Stimulated activated CD4-positive, alpha-beta T cell treated with anti-CD3 and anti-CD28 coated beads, Interleukin-4, amount 100 ng/mL, for 1 hour (primary cell): ENCODE measurements around the gene CD4.
"Not testable (repeated sequence)": the region's sequence is repeated elsewhere in the genome, so short reads cannot be mapped to it uniquely, and the experiment has no call there.

Source experiments
- DNase-seq: peaks from one replicate; pipeline ENCODE4 v3.0.0-alpha.2; 2020

The CD4 gene

DNA sequence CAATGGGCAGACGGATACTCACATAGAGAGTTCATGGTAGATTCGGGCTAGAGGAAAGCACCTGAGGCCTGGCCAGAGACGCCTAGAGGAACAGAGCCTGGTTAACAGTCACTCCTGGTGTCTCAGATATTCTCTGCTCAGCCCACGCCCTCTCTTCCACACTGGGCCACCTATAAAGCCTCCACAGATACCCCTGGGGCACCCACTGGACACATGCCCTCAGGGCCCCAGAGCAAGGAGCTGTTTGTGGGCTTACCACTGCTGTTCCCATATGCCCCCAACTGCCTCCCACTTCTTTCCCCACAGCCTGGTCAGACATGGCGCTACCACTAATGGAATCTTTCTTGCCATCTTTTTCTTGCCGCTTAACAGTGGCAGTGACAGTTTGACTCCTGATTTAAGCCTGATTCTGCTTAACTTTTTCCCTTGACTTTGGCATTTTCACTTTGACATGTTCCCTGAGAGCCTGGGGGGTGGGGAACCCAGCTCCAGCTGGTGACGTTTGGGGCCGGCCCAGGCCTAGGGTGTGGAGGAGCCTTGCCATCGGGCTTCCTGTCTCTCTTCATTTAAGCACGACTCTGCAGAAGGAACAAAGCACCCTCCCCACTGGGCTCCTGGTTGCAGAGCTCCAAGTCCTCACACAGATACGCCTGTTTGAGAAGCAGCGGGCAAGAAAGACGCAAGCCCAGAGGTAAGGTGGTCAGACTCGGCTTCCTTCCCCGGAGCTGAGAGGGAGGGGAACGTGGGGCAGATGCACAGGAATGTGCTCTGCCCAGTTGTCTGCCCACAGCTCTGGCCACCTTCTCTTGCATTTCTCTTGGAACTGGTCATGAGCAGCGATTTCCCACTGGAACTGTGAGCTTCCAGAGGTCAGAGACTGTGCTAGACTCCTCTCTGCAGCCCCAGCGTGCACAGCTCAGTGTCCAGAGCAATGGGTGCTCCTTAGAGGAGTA lies at the start of gene CD4:
CD4 (plus strand) TSS at position 557 of the 953 bp plus-strand sequence. CDS start 10,611 bp downstream, outside the sequence.
- DNase-seq, result peak; percentile 74

DNA sequence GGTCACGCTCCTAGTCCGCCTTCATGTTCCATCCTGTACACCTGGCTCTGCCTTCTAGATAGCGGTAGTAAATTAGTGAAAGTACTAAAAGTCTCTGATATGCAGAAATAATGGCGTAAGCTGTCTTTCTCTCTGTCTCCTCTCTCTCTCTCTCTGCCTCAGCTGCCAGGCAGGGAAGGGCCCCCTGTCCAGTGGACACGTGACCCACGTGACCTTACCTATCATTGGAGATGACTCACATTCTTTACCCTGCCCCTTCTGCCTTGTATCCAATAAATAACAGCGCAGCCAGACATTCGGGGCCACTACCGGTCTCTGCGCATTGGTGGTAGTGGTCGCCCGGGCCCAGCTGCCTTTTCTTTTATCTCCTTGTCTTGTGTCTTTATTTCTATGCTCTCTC lies 47.2 kb upstream of the CD4 start:
- DNase-seq, result not testable (repeated sequence)

DNA sequence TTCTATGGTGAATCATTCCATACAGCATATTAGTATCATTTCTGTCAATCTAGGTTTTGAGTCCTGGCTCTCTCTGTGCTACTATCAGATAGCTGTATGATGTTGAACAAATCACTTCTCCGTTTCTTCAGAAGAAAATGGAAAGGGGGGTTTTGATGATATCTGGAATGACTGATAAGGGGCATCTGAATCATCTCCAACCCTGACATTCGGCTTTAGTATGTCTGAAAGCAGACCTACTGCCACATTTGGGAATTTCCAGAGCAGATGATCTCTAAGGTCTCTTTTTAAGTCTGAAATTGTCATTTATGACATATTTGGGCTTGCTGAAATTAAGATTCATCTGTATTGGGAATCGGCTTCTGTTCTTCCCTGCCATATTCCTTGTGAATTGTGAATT lies 46.5 kb upstream of the CD4 start:
- DNase-seq, result no peak

DNA sequence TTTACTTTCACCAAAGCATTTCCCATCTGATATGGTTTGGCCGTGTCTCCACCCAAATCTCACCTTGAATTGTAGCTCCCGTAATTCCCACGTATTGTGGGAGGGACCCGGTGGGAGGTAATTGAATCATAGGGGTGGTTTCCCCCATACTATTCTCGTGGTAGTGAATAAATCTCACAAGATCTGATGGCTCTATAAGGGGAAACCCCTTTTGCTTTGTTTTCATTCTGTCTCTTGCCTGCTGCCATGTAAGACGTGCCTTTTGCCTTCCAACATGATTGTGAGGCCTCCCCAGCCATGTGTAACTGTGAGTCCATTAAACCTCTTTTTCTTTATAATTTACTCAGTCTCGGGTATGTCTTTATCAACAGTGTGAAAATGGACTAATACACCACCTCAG lies 46.0 kb upstream of the CD4 start:
- not testable (repeated sequence) for DNase-seq

DNA sequence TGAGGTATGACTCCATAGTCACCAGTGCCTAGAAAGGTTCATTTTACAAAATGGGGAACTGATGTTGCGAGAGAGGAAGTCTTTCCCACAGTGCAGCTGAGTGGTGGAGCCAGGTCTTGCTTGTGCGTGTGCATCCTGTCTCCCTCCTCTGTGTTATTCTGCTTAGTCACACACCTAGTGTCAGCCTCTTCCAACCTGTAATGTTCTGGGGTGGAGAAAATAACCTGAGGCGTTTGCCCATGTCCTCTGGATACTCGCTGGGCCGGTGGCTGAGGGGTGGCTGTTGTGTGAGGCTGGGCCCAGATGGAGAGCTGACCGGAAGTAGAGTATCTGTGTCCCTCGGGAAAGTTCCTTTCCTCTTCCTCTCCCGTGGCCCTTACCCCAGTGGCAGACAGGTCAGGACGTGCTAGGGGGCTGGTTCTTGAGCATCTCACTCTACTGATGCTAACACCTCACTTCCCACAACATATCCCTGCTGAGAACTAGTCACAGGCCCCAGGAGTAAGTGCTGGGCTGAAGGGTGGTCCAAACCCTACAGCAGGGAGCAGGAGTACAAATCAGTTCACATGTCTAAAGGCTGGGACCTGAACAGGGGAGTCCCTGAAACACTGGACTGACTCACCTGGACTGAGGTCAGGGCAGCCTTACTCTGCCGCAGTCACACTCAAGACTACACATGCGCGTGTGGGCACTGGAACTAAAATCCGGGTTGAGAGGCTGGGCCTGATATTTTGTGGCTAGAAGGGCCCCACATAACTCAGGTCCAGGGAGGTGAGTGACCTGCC lies 43.4 kb upstream of the CD4 start:
- DNase-seq, result no peak

DNA sequence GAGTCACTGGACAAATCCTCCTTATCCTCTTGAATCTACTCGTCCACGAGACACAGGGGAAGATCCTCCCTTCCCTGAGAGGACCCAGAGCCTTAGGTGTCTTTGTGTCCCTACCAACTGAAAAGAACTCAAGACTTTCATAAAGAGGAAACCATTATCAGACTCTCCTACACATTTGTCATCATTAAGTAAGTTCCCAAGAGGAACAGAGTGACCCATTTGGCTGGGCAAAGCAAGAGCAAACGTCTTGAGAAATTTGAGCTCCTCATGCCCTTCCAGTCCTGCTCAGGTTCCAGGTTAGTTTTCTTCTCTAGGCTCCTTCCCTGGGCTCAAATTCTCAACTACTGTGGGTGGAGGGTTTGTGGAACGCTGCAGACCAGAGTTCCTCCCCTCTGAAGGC lies 42.1 kb upstream of the CD4 start:
- no peak for DNase-seq

DNA sequence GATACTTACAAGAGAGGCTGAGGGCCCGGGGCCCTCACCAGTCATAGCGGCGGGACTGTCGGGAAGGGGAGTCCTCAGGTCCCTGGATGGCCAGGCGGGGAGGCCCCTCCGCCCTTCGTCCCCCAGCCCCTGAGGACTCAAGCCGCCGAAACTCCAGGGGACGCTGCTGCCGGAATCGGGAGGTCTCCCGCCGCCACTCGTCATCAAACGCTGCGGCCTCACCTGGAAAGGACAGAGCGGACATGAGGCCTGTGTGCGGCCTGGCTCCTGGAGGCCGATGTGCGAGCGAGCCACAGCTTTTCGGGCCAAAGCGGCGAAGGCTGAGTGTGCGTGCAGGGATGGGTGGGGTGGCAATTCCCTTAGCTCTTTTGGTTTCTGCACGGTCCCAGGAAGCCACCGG lies 40.6 kb upstream of the CD4 start:
- DNase-seq, result no peak

DNA sequence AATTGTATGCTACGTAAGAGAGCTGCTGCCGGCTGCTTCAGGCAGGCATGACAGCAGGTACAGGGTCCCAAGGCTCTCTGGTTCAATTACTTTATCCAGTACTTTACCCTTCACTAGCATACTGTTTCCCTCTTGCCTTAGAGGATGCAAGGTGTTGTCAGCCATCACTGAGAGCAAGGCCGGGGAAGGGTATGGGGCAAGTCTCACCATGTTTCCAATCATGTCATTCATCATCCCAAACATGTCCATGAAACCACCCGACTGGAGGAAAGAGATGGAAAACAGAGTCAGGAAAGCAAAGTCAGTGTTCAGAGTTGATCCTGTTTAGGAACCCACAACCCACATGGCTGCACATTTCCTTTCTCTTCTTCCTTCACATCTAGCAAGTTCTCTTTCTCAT lies 38.8 kb upstream of the CD4 start:
- no peak for DNase-seq

DNA sequence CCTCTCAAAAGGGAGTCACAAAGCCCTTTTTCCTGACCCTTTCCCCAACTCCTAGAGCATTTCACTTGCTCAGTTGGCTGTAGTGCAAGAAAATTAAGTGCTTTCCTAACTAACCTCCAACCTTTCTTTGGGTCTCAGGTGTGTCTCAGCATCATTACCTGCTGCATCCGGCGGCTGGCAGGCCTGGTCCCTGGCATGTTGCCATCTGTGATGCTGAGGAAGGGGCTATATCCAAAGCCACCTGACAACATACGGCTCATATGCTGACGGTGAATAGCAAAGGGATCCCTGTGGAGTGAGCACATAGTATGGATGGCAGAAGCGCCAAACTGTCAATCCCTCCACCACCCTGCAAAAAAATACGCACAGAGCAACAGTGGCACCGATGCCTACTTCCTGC lies 37.6 kb upstream of the CD4 start:
- DNase-seq, result no peak

DNA sequence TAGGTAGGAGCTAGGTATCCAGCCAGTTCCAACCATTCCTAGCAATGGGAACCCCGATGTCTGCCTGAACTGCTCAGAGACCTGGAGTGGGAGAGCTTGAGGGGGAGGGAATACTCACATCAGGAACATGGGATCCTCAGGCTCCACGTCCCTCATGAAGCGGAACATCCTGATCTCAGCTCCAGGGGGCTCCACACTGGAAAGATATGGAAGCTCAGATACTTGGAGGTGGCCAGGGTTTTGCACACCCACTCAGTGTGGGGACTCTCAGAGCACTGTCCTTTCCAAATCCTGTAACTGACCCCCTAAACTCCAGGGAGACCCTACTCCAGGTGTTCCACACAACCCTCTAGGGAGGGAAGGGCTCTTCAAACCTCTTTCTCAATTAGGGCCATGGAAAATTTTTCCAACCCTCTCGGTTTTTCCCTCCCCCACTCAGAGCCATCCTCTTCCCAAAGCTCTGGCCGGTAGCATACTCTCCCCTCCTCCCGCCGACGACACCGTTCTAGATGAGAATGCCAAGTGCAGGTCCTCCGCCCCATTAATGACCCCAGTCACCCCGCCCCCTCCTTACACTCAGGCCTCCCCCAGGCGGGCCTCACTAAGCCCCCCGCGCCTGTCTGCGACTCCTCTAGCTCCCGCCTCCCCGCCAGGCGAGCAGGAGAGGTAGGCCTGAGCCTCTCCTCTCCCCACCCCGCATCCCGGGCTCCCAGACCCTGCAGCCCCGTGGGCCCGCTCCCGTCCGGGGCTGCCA lies 37.0 kb upstream of the CD4 start:
- peak; percentile 41 for DNase-seq

DNA sequence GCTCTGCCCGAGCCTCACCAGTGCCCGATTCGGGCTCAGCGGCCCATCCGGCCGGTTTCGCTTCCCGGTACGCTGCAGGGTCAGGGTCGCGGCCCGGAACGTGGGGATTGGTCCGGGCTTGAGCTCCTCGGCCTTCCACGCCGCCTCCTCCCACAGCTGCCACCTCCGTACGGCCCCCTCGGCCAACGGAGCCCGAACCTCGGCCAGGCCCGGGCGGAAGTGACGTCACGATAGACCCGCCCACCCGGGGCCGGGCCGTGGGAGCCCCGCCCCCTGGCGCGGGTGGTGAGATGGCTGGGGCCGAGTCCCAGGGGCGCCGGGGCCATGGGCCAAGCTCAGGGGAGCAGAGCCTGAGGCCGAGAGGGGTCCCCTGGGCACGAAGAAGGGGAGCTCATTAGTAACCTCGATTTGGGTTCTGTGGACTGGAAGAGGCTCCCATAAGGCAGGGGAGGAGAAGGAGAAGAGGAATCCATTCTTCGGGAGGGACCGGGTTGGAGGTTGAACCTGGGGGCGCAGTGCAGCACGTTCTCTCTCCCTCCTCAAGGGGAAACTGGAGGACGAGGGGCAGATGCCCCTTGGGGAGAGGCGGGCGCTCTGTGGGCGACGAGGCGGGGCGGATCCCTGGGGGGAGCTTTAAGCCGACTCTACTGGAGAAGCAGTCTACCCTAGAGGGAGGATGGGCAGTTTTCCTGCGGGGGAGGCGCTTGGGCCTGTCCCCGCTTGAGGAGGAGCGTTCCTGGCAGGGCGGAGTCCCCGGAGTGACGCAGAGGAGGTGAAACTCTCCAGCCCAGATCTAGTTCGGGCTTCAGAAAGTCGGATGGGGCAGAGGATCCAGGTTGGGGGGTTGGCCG lies 36.2 kb upstream of the CD4 start, which contains the start of gene MLF2:
MLF2 (minus strand) TSS at position 221 of the 851 bp plus-strand sequence. CDS start 807 bp downstream, outside the sequence.
- DNase-seq, result peak; percentile 97

DNA sequence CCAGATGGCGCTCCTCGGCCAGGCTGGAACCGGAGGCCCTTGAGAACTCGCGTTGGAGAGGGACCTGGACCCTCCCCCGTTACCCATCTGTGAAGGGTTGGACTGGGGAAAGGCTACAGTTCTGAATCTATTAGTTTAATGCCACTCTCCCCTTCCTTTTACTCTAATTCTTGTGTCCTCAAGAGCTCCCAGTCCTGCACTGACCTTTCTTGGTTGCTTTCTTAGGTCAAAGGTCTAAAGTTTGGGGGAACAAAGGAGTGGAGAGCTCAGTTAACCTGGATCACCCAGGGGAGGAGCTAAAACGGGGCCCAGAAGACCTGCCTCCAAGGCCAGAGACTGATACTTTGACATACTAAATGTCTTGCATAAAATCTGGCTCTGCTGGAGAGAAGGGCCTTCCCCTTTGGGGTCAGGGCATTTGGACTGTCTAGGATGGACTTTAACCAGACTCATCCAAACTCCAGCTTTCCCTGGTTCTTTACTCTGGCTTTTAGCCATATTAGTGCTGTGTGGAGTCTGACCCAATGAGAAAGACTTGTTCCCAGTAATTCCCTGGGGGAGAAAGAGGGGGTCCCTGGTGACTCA lies 35.5 kb upstream of the CD4 start:
- no peak for DNase-seq

DNA sequence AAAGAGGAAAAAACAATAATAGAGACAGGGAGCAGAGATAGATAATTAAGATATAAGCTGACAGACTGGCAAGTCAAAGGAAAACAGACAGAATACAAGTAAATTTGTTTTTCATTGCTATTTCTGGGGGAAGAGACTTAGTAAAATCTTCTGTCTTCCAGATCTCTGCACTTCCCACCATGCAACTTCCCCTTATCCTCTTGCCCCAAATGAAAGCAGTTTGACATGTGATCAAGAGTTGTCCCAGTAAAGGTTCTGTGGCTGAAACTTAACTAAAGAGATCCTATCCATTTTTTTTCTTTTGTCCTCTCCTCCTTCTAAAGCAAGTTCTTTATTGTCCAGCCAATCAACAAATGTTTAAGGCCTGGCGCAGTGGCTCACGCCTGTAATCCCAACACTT lies 34.9 kb upstream of the CD4 start:
- DNase-seq, result no peak

DNA sequence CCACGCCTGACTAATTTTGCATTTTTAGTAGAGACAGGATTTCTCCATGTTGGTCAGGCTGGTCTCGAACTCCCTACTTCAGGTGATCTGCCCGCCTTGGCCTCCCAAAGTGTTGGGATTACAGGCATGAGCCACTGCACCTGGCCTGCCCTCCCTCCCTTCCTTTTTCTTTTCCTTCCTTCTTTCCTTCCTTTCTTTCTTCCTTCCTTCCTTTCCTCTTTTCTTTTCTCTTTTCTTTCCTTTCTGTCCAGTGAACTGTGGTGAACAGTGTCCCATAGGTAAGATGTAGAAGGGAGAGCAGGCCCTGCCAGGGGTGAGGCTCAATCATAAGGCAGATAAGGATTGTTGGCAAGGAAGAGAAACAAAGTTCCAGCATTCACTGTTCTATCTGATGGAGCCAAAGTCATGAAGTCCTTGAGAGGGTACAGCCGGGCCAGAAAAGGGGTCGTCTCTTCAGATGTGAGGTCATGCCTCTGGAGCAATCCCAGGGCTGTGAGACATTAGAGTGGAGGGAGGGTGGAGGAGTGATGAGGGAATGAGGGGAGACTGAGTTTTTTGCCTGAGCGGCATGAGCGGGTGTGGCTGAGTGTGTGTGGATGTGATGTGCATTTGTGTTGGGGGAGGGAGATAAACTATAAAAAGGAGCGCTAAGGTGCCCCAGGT lies 32.2 kb upstream of the CD4 start:
- no peak for DNase-seq

DNA sequence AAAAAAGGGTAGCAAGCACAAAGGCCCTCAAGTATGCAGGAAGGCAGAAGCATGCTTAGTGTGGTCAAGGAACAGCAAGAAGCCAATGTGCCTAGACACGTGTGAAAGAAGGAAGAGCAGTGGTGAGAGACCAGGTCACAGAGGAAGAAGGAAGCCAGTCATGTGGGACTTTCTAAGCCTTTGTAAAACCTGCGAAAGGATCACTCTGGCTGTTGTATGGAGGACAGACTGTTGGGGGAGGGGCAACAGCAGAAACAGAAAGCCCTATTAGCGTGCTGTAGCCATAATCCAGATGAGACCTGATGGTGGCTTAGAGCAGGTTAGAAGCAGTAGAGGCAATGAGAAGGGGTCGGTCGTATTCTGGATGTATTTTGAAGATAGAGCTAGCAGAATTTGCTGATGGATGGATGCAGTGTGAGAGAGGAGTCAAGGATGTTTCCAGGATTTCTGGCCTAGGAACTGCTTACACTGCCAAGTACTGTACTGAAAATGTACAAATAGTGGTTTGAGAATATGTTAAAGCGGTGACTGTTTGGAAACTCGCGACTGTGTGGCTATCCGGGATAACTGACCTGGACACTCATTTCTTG lies 30.7 kb upstream of the CD4 start:
- DNase-seq, result no peak

DNA sequence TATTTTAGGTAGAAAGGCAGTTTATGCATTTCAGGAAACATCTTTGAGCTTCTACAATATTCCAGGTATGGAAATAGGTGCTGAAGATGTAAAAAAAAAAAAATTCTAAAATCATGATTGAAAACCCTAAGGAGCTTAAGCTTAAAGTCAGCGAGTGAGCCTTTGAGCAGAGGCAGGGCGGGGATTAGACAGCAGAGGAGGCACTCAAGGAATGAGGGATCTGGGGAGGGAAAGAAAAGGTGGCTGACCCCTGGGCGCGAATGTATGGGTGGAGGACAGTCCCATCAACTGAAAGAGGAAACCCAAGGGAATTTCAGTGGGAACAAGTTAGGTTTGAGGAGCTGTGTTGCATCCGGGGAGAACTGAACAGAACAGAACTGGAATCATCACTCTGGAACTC lies 29.6 kb upstream of the CD4 start:
- no peak for DNase-seq

DNA sequence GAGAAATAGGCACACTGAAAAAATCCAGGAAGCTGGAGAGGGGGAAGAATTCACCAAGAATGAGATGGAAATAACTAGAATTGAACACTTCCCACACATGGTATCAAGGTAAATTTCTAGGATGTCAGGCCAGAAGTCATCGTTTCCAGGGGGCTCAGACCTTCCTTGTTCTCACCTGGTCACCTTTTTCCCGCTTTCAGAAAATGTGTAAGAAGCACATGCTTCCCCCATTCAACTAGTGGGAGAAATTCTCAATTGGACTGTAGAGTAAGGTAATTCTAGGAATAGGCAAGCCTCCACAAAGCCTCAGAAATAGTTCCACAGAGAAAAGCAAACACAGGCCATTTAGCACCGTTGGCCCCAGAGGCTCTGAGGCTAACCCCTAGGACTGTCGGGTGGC lies 25.9 kb upstream of the CD4 start:
- DNase-seq, result no peak

DNA sequence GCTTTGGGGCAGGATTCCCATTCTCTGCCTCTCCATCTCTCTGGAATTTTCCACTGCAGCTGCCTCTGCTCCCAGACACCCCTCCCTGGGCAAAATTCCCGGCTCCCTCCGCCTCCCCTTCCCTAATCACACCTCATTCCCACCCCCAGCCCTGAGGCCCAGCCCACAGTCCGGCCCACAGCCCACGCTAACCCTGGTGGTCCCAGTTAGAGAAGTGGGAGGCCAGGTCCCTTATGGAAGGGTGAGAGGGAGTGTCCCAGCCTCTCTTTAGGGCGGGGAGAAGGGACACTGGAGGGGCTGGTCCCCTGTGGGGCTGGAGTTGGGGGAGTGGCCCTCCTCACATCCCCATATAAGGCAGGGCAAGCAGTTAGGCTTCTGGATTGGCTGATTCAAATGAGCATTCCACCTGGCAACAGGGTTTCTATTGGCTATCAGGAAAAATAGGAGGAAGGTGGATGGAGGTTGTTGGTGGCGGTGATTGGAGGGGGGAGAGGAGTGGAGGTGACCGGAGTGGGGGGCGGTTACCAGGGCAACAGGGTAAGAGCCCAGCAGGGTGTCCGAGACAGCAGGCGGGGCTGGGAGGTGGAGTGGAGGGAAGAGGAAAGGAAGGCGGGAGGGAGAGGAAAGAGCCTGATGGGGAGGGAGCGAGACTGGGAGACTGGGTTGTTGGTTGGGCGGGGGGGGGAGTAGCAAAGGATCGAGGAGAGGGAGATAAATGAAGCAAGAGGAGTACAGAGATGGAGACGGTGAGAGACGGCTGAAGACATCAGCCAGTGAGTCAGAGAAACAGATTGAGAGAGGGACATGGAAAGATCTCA lies 25.1 kb upstream of the CD4 start:
- DNase-seq, result peak; percentile 26

DNA sequence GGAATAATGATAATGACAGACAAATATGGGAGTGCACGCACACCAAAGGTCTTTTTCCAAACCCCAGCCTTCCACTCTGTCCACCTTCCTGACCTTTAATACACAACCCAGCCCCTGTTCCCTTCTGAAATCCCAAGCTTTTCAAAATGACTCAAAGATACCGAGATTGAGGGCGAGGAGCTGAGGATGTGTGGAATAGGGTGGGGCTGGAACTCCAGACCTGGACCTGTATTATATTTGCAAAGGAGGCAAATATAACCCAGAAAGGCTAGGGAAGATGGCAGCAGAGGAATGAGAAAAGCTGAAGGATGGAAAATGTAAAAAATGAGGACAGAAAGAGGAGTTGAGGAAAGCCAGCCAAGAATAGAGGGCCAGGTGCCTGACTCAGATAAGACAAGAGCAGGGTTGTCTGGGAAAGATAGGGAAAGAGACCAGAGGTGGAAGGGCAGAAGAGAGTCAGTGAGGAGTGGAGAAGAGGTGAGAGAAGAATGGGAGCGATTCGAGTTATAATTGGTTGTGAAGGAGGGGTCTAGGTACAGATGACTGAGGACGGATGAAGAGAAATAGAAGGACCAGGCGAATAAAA lies 24.2 kb upstream of the CD4 start:
- DNase-seq, result no peak
